T-helper 2 cell treated with Interferon-gamma antibody and Interleukin-4, amounts not matched to agents 100 ng/mL and 5 ng/mL, for 36 hours (primary cell): ENCODE results near the gene ZBBX. TPM values are rescaled to one million over a fixed set of nuclear protein-coding genes. Genes with fewer than 3 reads are reported as not detected.

Experiments used
- intact Hi-C: fragments of 100-400 bp; cut with micrococcal nuclease; formaldehyde crosslinking; loops from one replicate; pipeline ENCODE4 v1.15.1; 2023
- total RNA-seq: library from RNA; stranded (reverse); gene quantifications from 2 replicates; pipeline ENCODE4 v1.2.3, GENCODE V29; 2022

ZBBX gene
- total RNA-seq, 1 donor from 2014 or later = not detected

DNA sequence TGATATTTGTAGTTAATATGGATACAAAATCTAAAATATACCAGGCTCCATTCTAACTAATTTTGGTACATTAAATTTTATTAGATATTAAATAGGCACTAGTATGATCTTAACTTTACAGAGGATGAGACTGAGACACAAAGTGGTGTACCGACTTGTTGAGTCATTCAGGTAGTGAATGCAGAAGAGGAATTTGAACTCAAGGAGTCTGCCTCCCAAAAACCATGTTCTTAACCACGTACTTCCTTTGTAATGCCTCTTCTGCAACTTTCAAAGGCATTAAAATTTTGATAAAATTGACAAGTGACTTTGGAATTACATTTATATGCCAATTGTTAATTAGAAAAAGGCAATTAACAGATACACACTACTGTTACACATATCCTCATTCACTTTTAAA, 61.8 kb downstream of the ZBBX start:
- intact Hi-C loops = no loop called here

- intact Hi-C loops = no loop called here
Measured at GRCh38 chr3:167306319-167306718, 73.8 kb downstream of the ZBBX start.

DNA sequence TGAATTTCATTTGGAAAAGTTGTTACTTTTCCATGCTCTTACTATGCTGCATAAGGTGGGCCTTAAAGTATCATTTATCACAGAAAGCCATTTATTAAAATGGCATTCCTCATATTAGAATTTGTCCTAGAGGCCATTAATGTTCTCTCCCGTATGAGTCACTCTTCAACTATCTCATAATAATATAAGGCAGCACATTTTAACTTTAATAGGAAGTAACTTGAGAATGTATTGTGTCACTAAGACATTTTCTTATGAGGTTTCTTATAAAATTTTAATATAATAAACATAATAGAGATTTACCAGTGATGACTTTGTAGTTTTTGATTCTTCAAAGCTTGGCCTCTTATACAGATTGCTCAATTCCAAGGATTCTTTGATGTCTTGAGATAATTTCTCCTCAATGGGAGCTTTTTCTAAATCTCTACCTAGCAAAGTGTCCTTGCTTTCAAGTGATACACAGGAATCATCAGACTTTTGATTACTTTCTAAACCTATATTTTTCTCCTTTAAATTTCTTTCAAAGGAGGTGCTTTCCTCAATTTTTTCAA, 74.7 kb downstream of the ZBBX start:
- intact Hi-C loops = no loop called here

- intact Hi-C loops = no loop called here
Measured at GRCh38 chr3:167304077-167304476, 76.0 kb downstream of the ZBBX start.

DNA sequence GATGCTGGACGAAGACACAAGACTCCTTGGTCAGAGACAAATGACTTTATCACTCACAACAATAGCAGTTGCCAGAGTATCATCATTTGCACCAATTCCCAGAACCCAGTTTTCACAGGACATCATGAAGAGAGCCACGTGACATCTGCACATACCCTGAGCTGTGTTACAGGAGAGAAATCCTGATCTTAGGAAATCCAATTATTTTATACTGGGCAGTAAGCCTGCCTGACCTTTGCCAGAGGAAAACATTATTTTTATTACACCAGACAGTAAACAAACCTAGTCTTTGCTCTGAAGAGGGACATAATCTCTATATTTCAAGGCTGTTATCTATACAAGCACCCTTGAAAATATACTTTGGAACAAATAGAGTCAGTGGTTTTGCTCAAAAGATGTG, 77.4 kb downstream of the ZBBX start:
- intact Hi-C loops = no loop called here

DNA sequence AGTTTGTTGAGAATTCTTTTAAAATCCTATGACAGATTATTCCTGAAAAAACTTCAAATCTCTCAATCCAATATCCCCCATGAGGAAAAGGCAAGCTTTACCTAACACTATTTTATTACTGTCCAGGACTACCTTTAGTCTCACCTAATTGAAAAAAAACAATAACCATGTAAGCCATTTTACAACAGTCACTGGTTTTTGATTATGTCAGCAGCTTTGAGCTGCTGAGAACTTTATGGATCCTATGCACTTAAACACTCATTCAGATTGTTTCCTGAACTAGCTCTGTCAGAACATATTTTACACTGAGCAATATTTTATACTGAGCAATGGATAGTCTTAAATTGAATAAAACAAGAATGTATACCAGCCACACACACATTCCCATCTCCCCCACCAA, 79.9 kb downstream of the ZBBX start:
- intact Hi-C loops = no loop called here

DNA sequence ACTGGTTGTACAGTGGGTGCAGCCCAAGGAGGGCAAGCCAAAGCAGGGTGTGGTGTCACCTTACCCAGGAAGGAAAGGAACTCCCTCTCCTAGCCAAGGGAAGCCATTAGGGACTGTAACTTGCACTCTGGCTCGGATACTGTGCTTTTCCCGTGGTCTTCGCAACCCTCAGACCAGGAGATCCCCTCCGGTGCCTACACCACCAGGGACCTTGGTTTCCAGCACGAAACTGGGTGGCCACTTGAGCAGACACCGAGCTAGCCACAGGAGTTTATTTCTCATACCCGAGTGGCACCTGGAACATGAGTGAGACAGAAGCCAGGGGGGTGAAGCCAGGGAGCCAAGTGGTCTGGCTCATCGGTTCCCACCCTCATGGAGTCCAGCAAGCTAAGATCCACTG, 90.7 kb downstream of the ZBBX start:
- intact Hi-C loops = no loop called here

- intact Hi-C loops = no loop called here
Measured at GRCh38 chr3:167288737-167289136, 91.4 kb downstream of the ZBBX start.

DNA sequence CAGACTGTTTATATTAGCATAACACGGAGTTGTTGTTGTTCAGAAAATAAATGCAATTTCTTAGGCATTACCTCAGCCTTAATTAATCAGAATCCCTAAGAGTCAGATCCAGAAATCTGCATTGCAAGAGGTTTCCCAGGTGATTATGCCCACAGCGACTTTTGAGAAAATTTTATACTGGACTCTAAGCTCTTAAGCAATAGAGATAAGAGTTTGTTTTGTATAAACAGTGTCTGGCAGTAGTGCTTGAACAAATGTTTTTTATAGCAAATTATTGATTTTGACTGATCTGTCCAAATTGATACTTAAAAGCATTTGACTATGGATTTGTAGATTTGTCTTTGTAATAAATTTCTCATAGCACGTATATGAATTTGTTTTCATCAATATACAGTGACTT, 92.8 kb downstream of the ZBBX start:
- intact Hi-C loops = no loop called here

GRCh38 chr3:167274141-167274874, 105.8 kb downstream of the ZBBX start:
- intact Hi-C loops = no loop called here

DNA sequence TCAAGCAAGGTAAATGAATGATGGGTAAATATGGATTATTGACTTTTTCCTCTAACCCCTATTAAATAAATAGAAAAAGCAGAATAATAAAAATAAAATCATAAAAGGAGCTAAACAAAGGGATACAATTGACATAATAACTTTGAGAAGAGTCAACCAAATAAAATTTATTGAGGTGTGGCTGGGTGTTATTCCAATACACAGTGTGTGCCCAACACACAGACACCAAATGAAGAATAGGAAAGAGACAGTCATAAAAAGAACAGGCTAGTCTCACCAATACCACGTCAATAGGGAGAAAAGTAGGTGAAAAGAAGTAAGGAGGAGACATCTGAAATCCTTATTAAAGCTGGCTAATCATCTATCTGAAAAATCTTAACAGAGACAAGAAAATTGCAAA, 127.1 kb downstream of the ZBBX start:
- intact Hi-C loops = no loop called here

GRCh38 chr3:167251678-167252077, 128.4 kb downstream of the ZBBX start:
- intact Hi-C loops = no loop called here

DNA sequence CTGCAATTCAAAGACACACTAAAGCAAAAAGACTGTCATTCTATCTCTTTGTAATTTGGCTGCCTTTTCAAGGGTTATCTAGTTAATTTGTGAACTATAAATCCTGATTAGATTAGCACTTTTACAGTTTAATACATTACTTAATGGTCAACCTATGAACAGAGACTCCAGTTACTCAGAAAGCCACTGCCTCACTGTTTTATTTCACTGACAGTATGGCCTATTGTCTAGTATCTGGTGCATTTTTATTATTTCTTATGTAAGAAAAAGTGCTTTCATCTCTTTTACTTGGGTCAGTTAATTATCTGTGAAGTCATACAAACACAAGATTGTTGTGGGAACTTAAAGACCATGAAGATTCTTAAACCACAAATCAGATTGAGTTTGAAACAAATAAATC, 133.8 kb downstream of the ZBBX start:
- intact Hi-C loops = no loop called here

DNA sequence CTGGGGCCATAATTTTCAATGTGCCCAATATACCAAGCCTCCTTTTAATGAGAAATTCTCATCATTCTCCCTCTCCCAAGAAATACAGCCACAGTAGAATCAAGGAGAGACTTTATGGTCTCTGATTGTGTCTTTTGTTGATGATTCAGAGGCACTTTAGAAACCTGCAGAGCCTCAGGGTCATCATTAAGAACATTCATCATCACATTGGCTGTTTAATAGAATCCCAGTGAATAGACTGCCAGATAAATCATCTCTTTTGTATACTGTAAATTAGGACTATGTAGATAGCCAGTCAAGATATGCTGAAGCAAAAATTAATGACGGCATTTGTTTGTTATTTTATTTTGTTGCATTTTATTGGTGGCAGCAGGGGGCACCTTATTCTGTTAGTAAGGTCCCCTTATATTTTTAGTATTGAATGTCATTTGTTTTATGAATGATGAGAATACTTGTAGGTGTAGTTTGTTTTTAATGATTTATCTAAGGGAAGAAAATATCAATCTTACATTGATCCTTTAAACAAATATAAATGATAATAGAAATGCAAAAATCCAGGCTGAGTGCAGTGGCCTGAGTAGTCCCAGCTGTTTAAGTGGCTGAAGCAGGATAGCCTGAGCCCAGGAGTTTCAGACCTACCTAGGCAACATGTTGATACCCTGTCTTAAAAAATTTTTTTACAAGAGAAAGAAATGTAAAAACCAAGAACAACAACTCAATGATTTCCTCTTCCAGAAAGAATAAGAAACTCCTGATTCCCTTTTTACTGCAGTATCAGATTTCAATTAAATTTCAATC, 138.8 kb downstream of the ZBBX start:
- intact Hi-C loops = no loop called here

- intact Hi-C loops = no loop called here
Measured at GRCh38 chr3:167228135-167228534, 152.0 kb downstream of the ZBBX start.

DNA sequence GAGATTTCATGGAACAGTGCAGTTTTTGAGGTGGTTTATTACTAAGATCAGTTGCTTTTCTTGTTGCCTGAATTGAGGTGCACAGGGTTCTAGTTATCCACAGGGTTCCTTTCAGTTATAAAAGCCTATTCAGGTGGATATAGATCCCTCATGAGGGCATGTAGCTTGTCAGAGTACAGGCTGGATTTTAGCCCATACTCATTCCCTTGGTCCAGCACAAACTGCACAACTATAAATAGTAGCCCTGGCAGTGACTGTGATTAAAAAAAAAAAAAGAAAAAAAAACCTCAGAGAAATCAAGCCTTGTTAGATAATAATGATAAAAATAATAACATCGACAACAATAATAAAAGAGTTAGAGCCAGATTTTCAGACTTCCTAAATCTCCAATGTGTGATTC, 154.3 kb downstream of the ZBBX start:
- intact Hi-C loops = no loop called here

GRCh38 chr3:167209011-167209410, 171.1 kb downstream of the ZBBX start:
- intact Hi-C loops = no loop called here

DNA sequence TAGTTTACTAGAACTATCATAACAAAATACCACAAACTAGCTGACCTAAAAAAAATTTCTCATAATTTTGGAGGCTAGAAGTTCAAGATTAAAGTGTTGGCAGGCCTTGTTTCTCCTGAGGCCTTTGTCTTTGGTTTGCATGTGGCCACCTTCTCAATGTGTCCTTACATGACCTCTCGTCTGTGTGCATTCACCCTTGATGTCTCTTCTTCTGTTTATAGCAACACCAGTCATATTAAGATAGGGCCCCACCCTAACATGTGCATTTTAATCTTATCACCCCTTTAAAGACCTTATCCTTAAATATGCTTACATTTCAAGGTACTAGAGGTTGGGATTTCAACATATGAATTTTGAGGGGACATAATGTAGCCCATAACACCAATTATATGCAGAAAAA, 177.0 kb downstream of the ZBBX start:
- intact Hi-C loops = no loop called here

DNA sequence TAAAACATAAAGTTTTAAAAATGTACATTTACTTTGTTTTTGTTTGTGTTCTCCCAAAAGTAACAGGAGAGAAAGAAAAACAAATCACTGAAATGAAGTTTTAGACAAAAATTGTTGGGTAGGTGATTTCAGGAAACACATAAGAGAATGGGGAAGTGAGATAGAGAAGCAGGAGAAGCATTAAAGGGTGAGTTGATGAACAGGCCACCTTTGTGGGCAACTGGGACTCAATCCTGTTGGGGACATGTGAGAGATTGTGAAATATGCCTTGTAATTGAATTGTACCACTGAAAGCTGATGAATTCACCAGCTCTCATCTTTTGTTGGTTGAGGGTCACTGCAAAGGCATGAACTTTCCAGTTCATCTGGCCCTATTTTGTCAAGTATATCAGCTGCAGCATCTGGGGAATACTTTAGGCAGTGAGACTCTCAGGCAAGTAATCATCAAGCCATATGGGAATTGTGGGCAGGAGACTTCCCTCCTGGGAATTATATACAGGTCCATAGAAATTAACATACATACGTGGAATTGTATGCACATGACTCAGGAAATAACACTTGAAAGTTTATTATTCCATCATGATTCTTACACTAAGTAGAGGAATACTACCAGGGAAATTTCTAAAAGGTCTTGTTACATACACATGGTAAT, 181.0 kb downstream of the ZBBX start:
- intact Hi-C loops = no loop called here
